GM18909 (cell line): Measurements from ENCODE around the gene FXYD5.

Experiments
- ATAC-seq: cut with Tn5 transposase; IDR thresholded peaks from one replicate; pipeline ENCODE4 v1.9.1; 2021; ENCODE audit warnings: mild to moderate bottlenecking; ENCODE audit not compliant: unreplicated experiment, poor library complexity

FXYD5 gene

DNA sequence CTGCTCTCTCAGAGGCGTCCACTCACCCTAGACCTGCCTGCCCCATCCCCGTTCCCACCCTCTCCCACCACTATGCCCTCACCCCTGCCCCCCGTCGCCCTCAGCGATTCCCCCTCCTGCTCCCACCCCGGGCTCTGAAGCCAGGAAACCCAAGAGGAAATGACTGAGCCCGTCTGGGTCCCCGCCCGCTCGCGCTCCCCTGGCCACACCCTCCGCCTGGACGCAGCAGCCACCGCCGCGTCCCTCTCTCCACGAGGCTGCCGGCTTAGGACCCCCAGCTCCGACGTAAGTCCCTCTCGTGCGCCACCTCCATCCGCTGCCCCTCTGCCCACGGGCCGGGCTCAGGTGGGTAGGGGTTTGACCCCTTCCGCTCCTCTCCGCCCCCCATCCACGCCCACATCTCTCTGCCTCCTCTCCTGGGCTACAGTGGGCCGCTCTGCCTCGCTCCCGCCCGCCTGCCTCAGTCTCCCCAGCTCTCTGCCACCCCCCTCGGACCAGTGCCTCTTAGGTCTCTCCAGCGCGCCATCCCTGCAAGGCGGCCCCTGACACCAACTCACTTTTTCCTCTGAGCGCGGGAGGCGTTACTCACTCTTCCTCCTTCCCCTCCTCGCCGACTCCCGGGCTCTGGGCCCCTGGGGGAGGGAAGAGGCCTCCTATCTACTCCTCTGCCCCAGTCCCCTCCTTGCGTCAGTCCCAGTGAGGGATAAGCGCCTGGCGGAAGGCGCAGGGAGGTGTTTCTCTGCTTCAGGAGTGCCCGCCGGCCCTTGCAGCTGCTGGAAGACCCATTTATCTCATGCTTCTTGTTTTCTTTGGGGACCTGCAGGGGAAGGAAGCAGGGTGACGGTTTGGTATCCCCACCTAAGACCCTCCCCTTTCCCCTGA is at the start of gene FXYD5:
FXYD5 (plus strand) TSS at position 211 of the 882 bp plus-strand sequence. CDS start 816 bp downstream, outside the sequence.
- ATAC-seq: peak; percentile 40

DNA sequence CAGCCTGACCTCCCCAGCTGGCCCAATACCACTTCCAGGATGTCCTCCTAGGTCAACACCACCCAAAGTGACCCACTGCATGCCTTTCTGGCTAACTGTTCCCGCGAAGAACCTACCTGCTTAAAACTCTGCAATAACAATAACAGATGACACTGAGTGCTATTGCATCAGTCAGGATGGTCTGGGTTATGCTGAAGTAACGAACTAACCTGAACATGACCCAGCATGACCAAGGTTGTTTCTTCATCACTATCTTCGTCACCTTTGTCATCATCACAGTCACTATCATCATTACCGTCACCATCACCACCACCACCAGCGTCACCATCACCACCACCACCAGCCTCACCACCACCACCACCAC is 49.5 kb upstream of the FXYD5 start:
- no peak for ATAC-seq

DNA sequence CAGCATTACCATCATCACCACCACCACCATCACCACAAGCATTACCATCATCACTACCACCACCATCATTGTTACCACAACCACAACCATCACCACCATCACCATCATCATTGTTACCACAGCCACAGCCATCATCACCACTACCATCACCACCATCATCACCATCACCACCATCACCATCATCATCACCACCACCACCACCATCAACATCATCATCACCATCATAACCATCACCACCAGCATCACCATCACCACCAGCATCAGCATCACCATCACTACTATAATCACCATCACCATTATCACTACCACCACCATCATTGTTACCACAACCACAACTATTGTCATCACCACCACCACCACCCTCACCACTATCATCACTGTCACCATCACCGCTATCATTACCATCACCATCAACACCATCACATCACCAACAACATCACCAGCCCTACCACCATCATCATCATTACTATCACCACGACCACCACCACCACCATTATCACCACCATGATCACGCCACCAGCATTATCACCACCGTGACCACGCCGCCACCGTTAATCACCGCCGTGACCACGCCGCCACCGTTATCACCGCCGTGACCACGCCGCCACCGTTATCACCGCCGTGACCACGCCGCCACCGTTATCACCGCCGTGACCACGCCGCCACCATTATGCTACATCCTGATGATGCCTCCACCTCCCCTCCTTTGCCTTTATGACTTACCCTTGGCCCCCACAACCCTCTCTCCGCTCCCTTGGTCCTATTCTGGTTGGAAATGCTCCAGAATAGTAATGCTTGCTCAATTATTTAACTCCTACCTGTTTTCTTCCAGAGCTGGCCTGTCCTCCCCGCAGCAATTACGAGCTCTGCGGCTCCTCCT is 48.9 kb upstream of the FXYD5 start:
- ATAC-seq: no peak

- no peak for ATAC-seq
Observed at GRCh38 chr19:35106291-35106583, 48.3 kb upstream of the FXYD5 start.

GRCh38 chr19:35106898-35107541 is 47.5 kb upstream of the FXYD5 start:
- no peak for ATAC-seq

- no peak for ATAC-seq
Observed at GRCh38 chr19:35107545-35107944, 47.0 kb upstream of the FXYD5 start.

- ATAC-seq: no peak
Observed at GRCh38 chr19:35108730-35109129, 45.8 kb upstream of the FXYD5 start.

DNA sequence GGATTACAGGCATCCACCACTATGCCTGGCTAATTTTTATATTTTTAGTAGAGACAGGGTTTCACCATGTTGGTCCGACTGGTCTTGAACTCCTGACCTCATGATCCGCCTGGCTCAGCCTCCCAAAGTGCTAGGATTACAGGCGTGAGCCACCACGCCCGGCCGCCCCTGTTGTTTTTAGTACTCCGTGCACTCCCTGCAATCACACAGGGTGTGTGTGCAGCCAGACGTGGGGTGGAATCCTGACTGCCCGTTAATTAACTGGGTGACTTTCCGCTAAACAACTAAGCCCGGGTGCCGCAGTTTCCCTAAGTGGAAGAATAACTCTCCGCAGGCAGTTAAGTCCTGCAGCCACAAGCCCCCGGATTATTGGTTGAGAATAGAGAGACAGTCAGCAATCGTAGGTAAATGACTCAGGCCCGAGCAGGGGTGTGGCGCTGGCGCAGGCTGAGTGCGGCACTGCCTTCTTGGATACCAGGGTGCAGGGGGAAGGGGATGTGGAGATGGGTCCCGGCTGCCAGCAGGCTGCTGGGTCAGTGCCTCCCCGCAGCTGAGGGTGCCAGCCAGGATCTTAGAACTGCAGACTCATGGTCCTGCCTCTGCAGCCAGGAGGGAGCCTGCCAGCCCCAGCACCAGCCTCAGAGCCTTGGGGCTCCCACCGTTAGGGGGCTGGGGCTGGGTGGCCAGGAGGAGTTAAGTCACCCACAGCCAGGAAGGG is 45.0 kb upstream of the FXYD5 start:
- ATAC-seq: no peak

- no peak for ATAC-seq
Observed at GRCh38 chr19:35110974-35111373, 43.6 kb upstream of the FXYD5 start.

DNA sequence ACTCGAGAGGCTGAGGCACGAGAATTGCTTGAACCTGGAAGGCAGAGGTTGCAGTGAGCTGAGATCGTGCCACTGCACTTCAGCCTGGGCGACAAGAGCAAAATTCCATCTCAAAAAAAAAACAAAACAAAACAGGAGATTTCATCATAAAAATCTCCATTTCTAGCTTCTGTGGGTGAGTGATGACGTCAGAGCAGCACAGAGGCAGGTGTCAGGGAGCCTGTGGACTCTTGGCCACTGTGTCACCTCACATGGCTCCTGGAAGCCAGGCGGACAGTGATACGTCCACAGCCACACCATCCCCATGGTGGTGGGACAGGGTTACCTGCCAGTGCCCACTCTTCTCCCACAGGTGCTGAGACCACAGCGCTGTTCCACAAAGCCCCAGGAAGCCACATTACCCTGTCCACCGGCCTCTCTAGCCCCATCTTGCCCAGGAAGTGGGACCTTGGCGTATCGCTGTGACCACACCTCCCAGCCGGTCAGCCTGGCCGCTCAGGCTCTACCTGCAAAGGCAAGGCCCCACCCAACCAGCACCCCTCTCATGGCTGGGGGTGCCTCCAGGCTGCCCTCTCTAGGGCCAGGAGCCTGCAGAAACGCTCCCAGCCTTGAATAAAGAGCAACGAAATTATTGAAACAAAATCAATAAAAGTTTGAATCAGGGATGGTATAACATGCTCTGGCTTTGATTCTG is 41.4 kb upstream of the FXYD5 start:
- ATAC-seq: no peak

DNA sequence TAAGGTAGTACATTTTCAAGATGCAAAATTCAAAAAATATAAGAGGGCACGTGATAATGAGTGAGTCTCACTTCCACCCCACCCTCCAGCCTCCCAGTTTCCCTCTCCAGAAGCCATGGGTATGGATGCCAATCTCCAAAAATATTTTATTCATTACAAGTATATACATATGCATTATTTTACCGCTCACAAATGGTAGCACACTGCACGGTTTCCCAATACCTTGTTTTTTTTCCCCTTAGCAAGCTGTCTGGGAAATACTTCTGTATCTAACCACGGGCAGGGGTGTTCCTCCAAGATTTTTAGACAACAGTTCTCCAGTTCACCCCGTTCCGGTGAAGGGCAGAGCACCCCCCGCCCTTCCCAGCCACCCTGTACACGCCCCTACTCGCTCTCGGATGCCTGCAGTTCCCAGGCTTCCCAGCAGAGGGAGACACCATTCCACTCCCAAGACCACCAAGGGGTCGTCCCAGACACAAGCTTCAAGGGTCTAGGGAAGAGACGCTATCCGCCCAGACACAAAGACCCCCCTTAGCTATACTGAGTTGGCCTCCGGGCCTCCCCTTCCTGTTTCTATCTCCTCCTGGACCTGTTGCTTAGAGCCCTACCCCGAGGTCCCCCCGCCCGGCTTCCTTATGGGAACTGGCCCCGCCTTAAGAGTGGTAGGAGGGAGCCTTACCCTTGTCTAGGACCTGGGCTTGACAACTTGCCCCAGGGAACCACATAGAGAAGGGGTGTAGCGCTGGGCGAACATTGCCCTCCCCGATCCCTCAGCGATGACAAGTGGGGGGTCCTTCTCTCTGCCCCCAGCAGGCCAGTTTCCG is 40.0 kb upstream of the FXYD5 start:
- no peak for ATAC-seq

DNA sequence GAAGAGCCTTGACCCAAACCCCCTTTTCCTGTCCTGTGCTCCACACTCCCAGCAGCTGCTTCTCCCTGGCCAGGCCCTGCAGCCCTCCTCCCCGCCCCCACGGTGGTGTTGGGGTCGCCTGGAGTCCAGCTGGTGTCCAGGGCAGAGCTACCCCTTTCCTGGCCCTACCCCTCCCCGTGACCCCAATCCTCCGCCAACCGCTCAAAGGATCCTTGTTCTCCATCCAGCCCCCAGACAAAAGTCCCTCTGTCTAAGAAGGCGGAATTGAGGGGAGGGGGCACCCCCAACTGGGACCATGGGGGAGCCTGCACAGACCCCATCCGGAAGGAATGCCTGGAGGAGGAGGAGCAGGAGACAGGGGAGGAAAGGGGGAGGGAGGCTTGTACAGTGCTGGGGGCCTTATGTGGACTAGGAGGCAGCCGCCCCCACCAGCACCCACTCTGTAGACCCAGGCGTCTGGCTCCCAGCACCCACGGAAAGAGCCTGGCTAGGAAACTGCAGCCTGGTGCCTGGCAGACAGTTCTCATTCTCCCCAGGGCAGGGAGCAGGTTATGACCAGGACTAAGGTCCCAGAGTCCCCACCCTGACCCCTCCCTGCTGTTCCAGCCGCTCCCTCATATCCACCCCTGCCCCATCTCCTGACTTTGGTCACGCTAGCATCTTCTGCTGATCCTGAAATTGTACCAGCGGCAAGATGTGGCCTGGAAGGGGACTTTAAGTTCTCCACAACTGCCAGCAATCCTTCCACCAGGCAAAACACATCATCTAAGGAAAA is 39.2 kb upstream of the FXYD5 start, which contains the start of gene FXYD3:
FXYD3 (plus strand) TSS at position 647 of the 775 bp plus-strand sequence. CDS start 3,554 bp downstream, outside the sequence.
- ATAC-seq: no peak

- no peak for ATAC-seq
Observed at GRCh38 chr19:35116072-35116801, 38.3 kb upstream of the FXYD5 start.

- ATAC-seq: no peak
Observed at GRCh38 chr19:35117116-35117515, 37.4 kb upstream of the FXYD5 start.

DNA sequence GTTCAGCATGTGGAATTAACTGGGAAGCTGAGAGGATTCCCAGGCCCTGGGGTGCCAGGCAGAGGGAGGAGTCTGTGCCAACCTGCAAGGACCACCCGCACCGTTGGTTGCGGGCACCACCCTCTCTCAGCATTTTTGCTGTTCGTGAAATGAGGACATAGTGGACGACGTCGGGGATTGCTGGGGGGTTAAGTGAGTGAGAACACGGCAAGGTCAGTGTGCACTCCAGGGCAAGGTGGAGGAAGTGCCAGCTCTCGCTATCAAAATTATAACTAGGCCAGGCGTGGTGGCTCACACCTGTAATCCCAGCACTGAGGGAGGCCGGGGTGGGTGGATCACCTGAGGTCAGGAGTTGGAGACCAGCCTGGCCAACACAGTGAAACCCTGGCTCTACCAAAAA is 36.7 kb upstream of the FXYD5 start:
- no peak for ATAC-seq

GRCh38 chr19:35118268-35119020 is 36.1 kb upstream of the FXYD5 start:
- no peak for ATAC-seq

DNA sequence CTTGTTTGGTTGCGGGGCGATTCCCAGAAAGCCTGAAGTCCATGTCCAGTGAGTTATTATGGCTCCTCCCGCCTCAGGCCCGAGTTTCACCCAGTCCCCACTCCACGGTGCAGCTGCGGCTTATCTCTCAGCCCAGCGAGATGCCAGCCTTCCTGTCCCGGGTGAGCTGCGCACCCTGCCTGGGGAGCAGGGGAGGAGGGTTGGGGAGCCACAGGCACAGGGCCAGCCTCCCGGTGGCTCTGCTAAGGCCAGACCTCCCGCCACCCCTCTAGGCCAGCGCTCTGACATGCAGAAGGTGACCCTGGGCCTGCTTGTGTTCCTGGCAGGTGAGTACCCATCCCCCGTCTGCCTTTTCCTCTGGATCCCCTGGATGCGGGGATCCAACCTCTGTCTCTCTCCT is 35.4 kb upstream of the FXYD5 start:
- ATAC-seq: no peak
